HepG2 (cell line): ENCODE measurements around the gene PPARA. TPM values are rescaled to one million over a fixed set of nuclear protein-coding genes. Genes with fewer than 3 reads are reported as not detected.

Source experiments
- ARID5B ChIP-seq: IDR thresholded peaks from 2 replicates; pipeline ENCODE4 v1.4.0; 2020; ENCODE audit warnings: mild to moderate bottlenecking, missing genetic modification reagents
- BORCS8-MEF2B ChIP-seq: sonication (generic); formaldehyde crosslinking; IDR thresholded peaks from 2 replicates; pipeline ENCODE4 v1.8.0; 2022; ENCODE audit warnings: mild to moderate bottlenecking, missing genetic modification reagents
- CENPBD1 ChIP-seq: sonication (generic); formaldehyde crosslinking; IDR thresholded peaks from 2 replicates; pipeline ENCODE4 v1.8.0; 2022; ENCODE audit warnings: missing genetic modification reagents, low read depth, mild to moderate bottlenecking, borderline replicate concordance
- FOXA1 ChIP-seq, 2 experiments: fragments of 450-650 bp in 1 of 2; sonication (generic) in 1 of 2; formaldehyde crosslinking in 1 of 2; IDR thresholded peaks; 2 replicates each; pipeline versions ENCODE4 v1.4.0 to v1.6.1; 2016 to 2020; ENCODE audit warnings: missing genetic modification reagents in 1 of 2
- GFI1 ChIP-seq: sonication (generic); formaldehyde crosslinking; IDR thresholded peaks from 2 replicates; pipeline ENCODE4 v1.5.0; 2020; ENCODE audit warnings: missing genetic modification reagents, mild to moderate bottlenecking, borderline replicate concordance
- HDAC2 ChIP-seq: sonication (generic); formaldehyde crosslinking; IDR thresholded peaks from 2 replicates; pipeline ENCODE4 v1.4.0; 2020; ENCODE audit warnings: missing genetic modification reagents
- HHEX ChIP-seq: IDR thresholded peaks from 2 replicates; pipeline ENCODE4 v1.6.1; 2016; ENCODE audit warnings: control low read depth
- KDM1A ChIP-seq: IDR thresholded peaks from 2 replicates; pipeline ENCODE4 v1.6.1; 2016; ENCODE audit warnings: missing compliant biosample characterization
- NPAS2 ChIP-seq: sonication (generic); formaldehyde crosslinking; IDR thresholded peaks from 2 replicates; pipeline ENCODE4 v1.8.0; 2022; ENCODE audit warnings: mild to moderate bottlenecking, missing genetic modification reagents, borderline replicate concordance
- NR2F2 ChIP-seq: IDR thresholded peaks from 2 replicates; pipeline ENCODE4 v1.6.1; 2012; ENCODE audit warnings: low read depth, inconsistent platforms, borderline replicate concordance
- POGZ ChIP-seq: sonication (generic); formaldehyde crosslinking; IDR thresholded peaks from 2 replicates; pipeline ENCODE4 v1.4.0; 2020; ENCODE audit warnings: mild to moderate bottlenecking, missing genetic modification reagents
- SAP130 ChIP-seq: IDR thresholded peaks from 2 replicates; pipeline ENCODE4 v1.6.1; 2016; ENCODE audit warnings: low read depth
- ZSCAN25 ChIP-seq: sonication (generic); formaldehyde crosslinking; IDR thresholded peaks from 2 replicates; pipeline ENCODE4 v1.8.0; 2022; ENCODE audit warnings: mild to moderate bottlenecking, missing genetic modification reagents
- polyA plus RNA-seq, 8 experiments: library from polyadenylated mRNA; depleted of rRNA in 3 of 8; stranded (reverse) in 7 of 8; unstranded in 1 of 8; fragments of >200 nt; fragmentation: Illumina TruSeq in 4 of 8; extraction: Trizol in 4 of 8; gene quantifications; 2 replicates each; pipeline versions ENCODE4 v1.2.1 to v1.2.3, GENCODE V29; 2011 to 2016; ENCODE audit warnings: low read depth in 4 of 8, missing spikeins in 1 of 8, mixed read lengths in 1 of 8; ENCODE audit not compliant: insufficient read depth in 1 of 8
- total RNA-seq, 5 experiments: library from RNA; depleted of rRNA; stranded (reverse); fragments of >200 nt; fragmentation: Illumina TruSeq; extraction: Trizol; gene quantifications; 2 replicates each; pipeline ENCODE4 v1.2.3, GENCODE V29; 2016; ENCODE audit warnings: low read depth in 1 of 5

Gene PPARA
- total and polyA plus RNA-seq, 2 of the 13 experiments (the other 11 are each of a cell fraction or from before 2014, with no cell fraction given), result 18.2 to 24.7 TPM

- TF ChIP-seq NPAS2 (CRISPR knock-in tag), result no peak
- TF ChIP-seq HDAC2, result peak; percentile 53; the same call in 1 of the 2 replicates
- no peak for TF ChIP-seq CENPBD1 (CRISPR knock-in tag)
- TF ChIP-seq ARID5B (CRISPR knock-in tag), result peak; percentile 36; the same call in 1 of the 2 replicates
- peak; percentile 27; the same call in 1 of the 2 replicates for TF ChIP-seq SAP130
- TF ChIP-seq KDM1A, result no peak
- TF ChIP-seq NR2F2, result no peak
- no peak for TF ChIP-seq HHEX (CRISPR knock-in tag)
- TF ChIP-seq GFI1 (CRISPR knock-in tag), result peak; percentile 92
- TF ChIP-seq FOXA1 (IDR thresholded peaks at IDR 0.05), result no peak
- peak; percentile 49; the same call in 1 of the 2 replicates for TF ChIP-seq FOXA1 (CRISPR knock-in tag; IDR thresholded peaks at IDR 0.05)
- no peak for TF ChIP-seq ZSCAN25 (CRISPR knock-in tag)
- TF ChIP-seq BORCS8-MEF2B (CRISPR knock-in tag), result no peak
- TF ChIP-seq POGZ, result no peak
Measured at GRCh38 chr22:46178755-46179505, 28.6 kb downstream of the PPARA start (continued).
